ENCODE data around the gene LY6G6C.
A peak's percentile ranks its signal among the peaks of the same experiment; 100 is the strongest.

LY6G6C gene, protein sequence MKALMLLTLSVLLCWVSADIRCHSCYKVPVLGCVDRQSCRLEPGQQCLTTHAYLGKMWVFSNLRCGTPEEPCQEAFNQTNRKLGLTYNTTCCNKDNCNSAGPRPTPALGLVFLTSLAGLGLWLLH

GRCh38 chr6:31721351-31722020, at the start of gene LY6G6C:
LY6G6C (minus strand) TSS chr6:31721746; CDS start chr6:31721679, 67 bp downstream.
- DNase-seq, result no peak

DNA sequence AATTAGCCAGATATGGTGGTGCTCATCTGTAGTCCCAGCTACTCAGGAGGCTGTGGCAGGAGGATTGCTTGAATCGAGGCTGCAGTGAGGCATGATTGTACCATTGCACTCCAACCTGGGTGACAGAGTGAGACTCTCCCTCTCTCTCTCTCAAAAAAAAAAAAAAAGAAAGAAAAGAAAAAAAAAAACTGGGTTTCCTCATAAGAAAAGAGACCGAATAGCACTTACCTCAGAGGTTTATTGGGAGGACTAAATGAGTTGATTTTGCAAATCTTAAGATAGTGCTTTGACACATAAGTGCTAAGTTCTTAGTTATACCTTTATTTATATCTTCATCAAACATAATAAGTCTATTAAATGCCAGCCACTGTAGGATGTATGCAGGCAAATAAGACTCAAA, 49.3 kb upstream of the LY6G6C start:
- no peak for DNase-seq

DNA sequence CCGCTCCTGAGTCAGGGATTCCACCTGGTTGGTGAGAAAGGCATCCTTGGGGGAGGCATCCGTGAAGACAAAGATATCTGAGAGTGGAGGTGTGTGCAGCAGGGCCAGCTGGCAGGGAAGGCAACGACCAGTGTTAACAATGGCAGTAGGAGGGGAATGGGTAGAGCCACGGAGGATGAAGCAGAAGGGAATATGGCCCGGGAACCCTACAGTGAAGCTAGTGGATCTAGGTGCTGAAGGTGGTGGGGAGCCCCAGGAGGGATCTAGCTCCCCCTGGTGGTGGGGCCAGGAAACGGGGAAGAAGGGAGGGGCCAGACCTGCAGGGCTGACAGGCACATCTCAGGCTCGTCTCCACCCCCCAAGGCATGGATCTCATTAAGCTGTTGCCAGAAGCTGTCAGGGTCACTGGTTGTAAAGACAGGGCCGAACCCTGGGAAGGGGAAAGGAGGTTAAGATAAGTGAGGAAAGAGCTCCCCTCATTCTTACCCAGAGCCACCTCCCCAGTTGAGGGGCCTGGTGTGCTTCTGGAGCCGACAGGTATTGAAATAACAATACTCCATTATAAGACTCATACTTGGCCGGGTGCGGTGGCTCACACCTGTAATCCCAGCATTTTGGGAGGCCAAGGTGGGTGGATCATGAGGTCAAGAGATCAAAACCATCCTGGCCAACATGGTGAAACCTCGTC, 48.3 kb upstream of the LY6G6C start:
- DNase-seq, result peak; percentile 84 to 87

DNA sequence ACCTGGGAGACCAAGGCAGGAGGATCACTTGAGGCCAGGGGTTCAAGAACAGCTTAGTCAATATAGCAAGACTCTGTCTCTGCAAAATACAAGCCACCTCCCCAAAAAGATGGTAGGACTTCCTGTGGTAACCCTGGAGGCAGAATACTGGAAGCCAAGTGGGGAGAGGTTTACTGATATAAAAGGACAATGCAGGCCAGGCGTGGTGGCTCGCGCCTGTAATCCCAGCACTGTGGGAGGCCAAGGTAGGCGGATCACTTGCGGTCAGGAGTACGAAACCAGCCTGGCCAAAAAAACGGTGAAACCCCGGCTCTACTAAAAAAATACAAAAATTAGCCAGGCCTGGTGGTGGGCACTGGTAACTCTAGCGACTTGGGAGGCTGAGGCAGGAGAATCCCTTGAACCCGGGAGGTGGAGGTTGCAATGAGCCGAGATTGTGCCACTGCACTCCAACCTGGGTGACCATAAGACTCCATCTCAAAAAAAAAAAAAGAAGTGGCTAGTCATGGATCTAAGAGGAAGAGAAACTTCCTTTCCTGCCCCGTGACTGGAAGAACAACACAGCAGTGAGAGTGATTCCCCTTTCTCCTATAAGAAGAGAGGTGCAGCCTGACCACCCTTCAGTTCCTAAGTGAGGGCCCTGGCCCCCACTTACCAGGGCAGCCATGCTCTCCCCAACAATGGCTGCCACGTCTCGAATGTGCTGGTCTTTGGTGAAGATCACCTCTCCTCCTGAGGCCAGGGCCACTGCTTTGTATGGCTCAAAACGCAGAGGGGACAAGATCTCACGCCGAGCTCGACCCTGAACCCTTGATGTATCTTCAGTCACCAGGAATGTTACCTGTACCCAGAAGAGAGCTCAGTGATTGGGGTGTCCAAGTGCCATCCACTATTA, 47.1 kb upstream of the LY6G6C start:
- no peak for DNase-seq

GRCh38 chr6:31767096-31767645, 45.6 kb upstream of the LY6G6C start:
- no peak for DNase-seq

GRCh38 chr6:31765910-31766794, 44.6 kb upstream of the LY6G6C start:
- DNase-seq, result no peak

GRCh38 chr6:31765559-31765909, 44.0 kb upstream of the LY6G6C start:
- DNase-seq, result no peak

GRCh38 chr6:31764198-31764597, 42.7 kb upstream of the LY6G6C start:
- DNase-seq, result no peak

- no peak for DNase-seq
Measured at GRCh38 chr6:31763619-31763940, 42.0 kb upstream of the LY6G6C start.

DNA sequence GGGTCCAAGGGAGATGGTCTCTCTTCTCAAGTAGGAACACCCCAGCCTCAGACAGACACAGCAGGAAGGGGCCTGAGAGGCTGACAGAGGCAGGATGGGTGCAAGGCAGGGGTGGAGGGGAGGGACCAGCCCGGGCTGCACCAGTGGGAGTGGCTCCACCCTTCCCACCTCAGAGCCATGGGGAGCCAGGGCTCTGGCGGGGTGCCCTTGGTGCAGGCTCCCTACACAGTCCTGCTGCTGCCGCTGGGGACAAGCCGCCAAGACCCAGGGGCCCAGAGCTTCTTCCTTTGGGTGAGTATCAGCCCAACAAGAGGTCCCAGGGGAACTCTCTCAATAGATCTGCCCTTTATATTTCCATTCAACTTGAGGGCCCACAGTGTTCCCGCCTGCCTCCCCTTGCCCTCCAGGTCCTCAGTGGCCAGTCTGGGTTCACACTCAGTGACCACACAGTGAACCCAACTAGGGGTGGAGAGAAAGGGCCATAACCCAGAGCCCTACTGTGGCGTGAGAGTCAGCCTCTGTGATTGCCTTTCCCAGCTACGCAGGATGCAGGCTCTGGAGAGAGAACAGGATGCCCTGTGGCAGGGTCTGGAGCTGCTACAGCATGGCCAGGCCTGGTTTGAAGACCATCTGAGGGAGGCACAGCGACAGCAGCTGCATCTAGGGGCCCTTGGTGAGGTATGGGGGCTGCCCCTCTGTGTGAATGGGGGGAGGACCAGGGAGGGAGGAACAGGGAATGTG, 41.5 kb upstream of the LY6G6C start:
- DNase-seq, result no peak

- no peak for DNase-seq
Measured at GRCh38 chr6:31762356-31762755, 40.8 kb upstream of the LY6G6C start, which contains the start of gene SAPCD1. SAPCD1 (plus strand) TSS chr6:31762656; CDS start chr6:31763055, 399 bp downstream.

GRCh38 chr6:31761343-31761742, 39.8 kb upstream of the LY6G6C start:
- no peak for DNase-seq

- no peak for DNase-seq
Measured at GRCh38 chr6:31760790-31761189, 39.2 kb upstream of the LY6G6C start.

DNA sequence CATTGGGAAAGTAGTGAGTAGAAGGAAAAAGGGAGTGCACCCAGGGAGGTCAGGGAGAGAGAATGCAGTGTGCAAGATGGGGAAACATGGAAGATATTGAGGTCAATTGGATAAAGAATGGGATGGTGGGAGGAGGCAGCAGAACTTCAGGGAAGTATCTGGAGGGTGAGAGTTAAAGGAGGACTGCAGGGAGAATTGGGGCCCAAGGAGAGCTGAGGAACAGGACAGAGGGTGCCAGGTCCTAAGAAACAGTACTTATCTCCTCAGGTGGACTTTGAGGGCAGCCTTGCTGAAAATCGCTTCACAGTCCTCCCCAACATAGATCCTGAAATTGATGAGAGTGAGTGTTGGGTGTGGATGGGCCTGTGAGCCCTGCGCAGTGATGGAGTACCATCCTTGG, 36.7 kb upstream of the LY6G6C start:
- no peak for DNase-seq

DNA sequence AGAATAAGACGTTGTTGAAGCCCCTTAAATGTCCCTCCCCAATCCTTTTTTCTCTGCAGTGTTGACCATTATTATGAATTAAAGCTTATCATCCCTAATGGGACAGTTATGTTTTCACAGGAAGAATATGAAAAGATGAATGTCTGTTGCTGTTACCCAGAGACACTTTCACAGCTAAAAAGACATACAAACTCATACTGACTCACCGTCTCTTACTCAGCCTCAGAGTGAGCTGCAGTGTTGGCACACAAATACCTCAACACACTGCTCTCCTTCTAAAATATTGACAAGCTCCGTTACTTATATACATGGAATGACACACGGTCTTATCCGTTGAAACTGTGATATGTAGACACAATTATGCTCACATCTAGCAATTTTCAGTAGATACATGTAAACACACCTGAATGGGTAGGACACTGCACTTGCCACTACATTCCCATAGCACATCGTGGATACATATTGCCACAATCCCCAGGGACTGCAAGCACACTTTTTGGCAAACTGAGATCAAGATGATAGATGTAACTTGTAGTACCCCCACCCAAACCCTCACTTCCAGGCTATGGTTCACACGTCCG, 31.3 kb upstream of the LY6G6C start:
- no peak for DNase-seq

GRCh38 chr6:31750411-31751022, 29.0 kb upstream of the LY6G6C start:
- DNase-seq, result no peak

DNA sequence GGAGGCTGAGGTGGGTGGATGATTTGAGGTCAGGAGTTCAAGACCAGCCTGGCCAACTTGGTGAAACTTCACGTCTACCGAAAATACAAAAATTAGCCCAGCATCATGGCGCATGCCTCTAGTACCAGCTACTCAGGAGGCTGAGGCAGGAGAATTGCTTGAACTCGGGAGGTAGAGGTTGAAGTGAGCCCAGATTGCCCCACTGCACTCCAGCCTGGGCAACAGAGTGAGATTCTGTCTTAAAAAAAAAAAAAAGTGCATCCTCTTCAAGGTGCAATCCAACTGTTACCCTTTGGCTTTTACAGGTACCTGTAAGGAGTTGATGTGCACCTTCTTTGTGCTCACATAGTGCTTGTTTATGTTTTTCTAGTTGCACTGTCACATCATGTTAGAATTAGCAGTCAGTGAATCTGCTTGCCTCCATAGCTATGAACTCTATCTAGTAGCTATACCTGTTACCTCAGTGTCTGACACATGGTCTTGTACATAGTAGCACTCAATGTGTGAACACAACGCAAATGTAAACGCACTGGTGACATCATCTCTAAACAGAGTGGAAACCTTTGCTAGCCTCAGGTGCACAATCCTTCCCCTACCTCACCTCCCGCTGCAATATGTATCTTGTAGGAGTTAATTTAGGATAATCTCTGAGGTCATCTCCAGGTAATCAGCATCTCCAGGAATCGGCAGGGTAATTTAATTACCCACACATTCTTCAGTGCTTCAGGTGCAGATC, 27.9 kb upstream of the LY6G6C start:
- DNase-seq, result no peak

GRCh38 chr6:31744422-31744821, 22.9 kb upstream of the LY6G6C start:
- no peak for DNase-seq

GRCh38 chr6:31742894-31743293, 21.3 kb upstream of the LY6G6C start:
- no peak for DNase-seq

GRCh38 chr6:31741815-31742214, 20.3 kb upstream of the LY6G6C start:
- no peak for DNase-seq

Data from CD4-positive, alpha-beta T cell treated with Interferon alpha-2 for 1 hour (primary cell).